Fibroblast of villous mesenchyme (primary cell): ENCODE data around the gene CELF5. TPM values are rescaled to one million over a fixed set of nuclear protein-coding genes. Genes with fewer than 3 reads are reported as not detected.

Experiments
- DNase-seq: peaks from one replicate; pipeline ENCODE4 v3.0.0-alpha.2; 2010; ENCODE audit warnings: low read depth
- H3K4me3 ChIP-seq: 2 replicates; pipeline ENCODE4 v1.5.1; 2011; ENCODE audit warnings: low read depth, mild to moderate bottlenecking, low read length
- total RNA-seq: library from RNA; depleted of rRNA; stranded (reverse); fragments of >200 nt; gene quantifications from 2 replicates; pipeline ENCODE4 v1.2.3, GENCODE V29; 2012
- TF ChIP-seq, protein P1 (sequence below): IDR thresholded peaks from 2 replicates; pipeline ENCODE4 v1.5.1; 2012; ENCODE audit warnings: low read depth, mild to moderate bottlenecking, low read length; ENCODE audit not compliant: insufficient read depth

Gene CELF5
- total RNA-seq, 1 donor, result under 0.01 TPM

- TF ChIP-seq, protein P1, sequence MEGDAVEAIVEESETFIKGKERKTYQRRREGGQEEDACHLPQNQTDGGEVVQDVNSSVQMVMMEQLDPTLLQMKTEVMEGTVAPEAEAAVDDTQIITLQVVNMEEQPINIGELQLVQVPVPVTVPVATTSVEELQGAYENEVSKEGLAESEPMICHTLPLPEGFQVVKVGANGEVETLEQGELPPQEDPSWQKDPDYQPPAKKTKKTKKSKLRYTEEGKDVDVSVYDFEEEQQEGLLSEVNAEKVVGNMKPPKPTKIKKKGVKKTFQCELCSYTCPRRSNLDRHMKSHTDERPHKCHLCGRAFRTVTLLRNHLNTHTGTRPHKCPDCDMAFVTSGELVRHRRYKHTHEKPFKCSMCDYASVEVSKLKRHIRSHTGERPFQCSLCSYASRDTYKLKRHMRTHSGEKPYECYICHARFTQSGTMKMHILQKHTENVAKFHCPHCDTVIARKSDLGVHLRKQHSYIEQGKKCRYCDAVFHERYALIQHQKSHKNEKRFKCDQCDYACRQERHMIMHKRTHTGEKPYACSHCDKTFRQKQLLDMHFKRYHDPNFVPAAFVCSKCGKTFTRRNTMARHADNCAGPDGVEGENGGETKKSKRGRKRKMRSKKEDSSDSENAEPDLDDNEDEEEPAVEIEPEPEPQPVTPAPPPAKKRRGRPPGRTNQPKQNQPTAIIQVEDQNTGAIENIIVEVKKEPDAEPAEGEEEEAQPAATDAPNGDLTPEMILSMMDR, result no peak
- DNase-seq, result no peak
- H3K4me3 ChIP-seq, result no peak overlapping the region
Observed at GRCh38 chr19:3316132-3316648, 91.7 kb downstream of the CELF5 start.

DNA sequence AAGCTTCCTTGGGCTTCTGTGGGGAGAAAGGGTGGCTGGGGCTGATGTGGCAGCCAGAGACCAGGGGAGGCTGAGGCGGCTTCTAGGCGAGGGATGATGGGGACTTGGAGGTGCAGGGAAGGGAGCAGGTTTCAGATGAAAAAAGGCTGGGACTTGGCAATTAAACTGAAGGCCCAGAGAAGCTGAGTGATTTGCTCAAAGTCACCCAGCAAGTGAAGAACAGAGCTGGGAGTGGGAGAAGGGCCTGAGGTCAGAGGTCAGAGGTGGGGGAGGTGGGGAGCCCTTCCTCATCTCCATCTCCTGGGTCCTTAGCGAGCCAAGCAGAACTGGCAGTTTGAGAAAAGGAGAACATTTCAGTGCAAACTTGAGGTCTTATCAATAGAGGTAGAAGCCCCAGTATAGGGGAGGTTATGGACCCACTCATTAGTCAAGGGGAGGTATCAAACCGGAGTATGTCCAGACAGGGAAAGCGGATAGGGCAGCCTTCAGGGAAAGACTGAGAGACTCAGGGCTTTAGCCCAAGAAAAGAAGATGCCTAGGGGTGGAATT lies 92.3 kb downstream of the CELF5 start:
- TF ChIP-seq, protein P1, result no peak
- DNase-seq, result no peak
- H3K4me3 ChIP-seq, result no peak overlapping the region

- no peak overlapping the region for H3K4me3 ChIP-seq
- DNase-seq, result peak; percentile 31
- TF ChIP-seq, protein P1, result no peak
Observed at GRCh38 chr19:3319643-3320353, 95.3 kb downstream of the CELF5 start.

DNA sequence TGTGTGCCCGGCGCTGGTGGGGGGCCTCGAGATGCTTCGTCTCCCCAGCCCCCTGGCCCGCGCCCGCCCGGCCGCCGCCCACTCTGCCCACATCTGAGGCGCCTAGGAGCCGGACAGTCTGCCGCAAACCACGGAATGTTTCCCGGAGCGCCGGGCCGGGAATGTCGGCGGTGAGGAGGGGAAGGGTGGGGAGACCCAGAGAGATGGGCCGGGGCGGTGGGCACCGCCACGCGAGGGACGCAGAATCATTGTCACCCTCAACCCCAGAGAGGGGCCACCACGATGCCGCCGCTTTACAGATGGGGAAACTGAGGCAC lies 95.9 kb downstream of the CELF5 start:
- H3K4me3 ChIP-seq, result no peak overlapping the region
- TF ChIP-seq, protein P1, result no peak
- DNase-seq, result no peak

- no peak for DNase-seq
- TF ChIP-seq, protein P1, result no peak
Observed at GRCh38 chr19:3320853-3321252, 96.4 kb downstream of the CELF5 start.

DNA sequence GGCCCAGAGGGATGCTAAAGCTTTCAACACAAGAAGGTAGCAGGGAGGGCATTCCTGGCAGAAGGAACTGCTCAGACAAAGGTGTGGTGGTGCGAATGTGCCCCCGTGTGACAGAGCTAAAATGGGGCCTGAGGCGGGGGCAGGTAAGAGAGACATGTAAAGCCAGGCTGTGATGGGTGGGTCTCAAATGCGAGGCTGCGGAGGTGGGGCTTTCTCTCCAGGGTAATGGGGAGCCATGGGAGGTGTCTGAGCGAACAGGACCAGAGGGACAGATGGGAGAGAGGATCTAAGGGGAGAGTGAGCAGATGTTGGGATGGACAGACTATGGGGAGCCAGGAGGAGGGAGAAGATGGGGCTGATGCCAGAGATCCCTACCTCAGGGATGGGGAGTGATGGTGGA lies 97.2 kb downstream of the CELF5 start:
- no peak overlapping the region for H3K4me3 ChIP-seq
- TF ChIP-seq, protein P1, result no peak
- DNase-seq, result no peak

More at GRCh38 chr19:3320853-3321252, 96.4 kb downstream of the CELF5 start:
- no peak overlapping the region for H3K4me3 ChIP-seq
